Measurements from ENCODE around the gene RUNX1.

DNA sequence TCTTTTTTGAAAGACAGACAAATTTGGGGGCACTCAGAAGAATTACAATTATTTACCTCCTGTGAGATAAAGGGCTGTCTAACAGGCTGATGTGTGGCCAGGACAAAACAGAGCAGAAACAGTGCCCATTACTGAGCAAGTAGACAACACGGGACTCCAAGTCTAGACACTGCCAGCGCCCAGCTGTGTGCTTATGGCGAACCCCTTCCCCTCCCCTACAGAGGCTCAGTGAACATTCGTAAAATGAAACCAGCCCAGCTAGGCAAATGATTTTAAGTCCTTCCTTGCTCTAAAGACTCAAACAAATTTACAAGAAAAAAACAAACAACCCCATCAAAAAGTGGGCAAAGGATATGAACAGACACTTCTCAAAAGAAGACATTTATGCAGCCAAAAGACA lies 91.1 kb downstream of the RUNX1 start:
- TF ChIP-seq SRF (IDR thresholded peaks at IDR 0.05; ENCODE audit: low read depth, low read length) (no peak), ETV6 (CRISPR knock-in tag; conservative IDR thresholded peaks at IDR 0.05) (no peak), MTA1 (CRISPR knock-in tag; IDR thresholded peaks at IDR 0.05; ENCODE audit: borderline replicate concordance) (no peak), SNRNP70 (IDR thresholded peaks at IDR 0.05; ENCODE audit: low read depth, low read length) (no peak), MED1 (CRISPR knock-in tag; IDR thresholded peaks at IDR 0.05) (no peak), ZNF468 (CRISPR knock-in tag; IDR thresholded peaks at IDR 0.05) (no peak), ZNF335 (CRISPR knock-in tag; IDR thresholded peaks at IDR 0.05) (no peak), CTCF (CRISPR knock-in tag; IDR thresholded peaks at IDR 0.05) (no peak)
- TF ChIP-seq, protein P1, sequence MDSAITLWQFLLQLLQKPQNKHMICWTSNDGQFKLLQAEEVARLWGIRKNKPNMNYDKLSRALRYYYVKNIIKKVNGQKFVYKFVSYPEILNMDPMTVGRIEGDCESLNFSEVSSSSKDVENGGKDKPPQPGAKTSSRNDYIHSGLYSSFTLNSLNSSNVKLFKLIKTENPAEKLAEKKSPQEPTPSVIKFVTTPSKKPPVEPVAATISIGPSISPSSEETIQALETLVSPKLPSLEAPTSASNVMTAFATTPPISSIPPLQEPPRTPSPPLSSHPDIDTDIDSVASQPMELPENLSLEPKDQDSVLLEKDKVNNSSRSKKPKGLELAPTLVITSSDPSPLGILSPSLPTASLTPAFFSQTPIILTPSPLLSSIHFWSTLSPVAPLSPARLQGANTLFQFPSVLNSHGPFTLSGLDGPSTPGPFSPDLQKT (CRISPR knock-in tag; IDR thresholded peaks at IDR 0.05; ENCODE audit: borderline replicate concordance), result no peak
- TF ChIP-seq, protein P2, sequence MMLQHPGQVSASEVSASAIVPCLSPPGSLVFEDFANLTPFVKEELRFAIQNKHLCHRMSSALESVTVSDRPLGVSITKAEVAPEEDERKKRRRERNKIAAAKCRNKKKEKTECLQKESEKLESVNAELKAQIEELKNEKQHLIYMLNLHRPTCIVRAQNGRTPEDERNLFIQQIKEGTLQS (CRISPR knock-in tag; IDR thresholded peaks at IDR 0.05), result no peak
- TF ChIP-seq, protein P3, sequence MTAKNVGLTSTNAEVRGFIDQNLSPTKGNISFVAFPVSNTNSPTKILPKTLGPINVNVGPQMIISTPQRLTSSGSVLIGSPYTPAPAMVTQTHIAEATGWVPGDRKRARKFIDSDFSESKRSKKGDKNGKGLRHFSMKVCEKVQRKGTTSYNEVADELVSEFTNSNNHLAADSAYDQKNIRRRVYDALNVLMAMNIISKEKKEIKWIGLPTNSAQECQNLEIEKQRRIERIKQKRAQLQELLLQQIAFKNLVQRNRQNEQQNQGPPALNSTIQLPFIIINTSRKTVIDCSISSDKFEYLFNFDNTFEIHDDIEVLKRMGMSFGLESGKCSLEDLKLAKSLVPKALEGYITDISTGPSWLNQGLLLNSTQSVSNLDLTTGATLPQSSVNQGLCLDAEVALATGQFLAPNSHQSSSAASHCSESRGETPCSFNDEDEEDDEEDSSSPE (CRISPR knock-in tag; IDR thresholded peaks at IDR 0.05), result no peak

Measured in HepG2 (cell line).